ACC112 (cell line): ENCODE measurements around the gene ANKRD60.

ENCODE experiments used
- H2AFZ ChIP-seq: fragments of 200-600 bp; sonication (generic); one replicate; pipeline ENCODE4 v1.6.0; 2017; ENCODE audit warnings: antibody characterized with exemption, low read length; ENCODE audit not compliant: unreplicated experiment
- H3K27ac ChIP-seq: fragments of 200-600 bp; sonication (generic); 2 replicates; pipeline ENCODE4 v1.5.1; 2014; ENCODE audit warnings: low read depth, mild to moderate bottlenecking, antibody characterized with exemption, low read length, moderate library complexity
- H3K27me3 ChIP-seq: fragments of 200-600 bp; sonication (generic); 2 replicates; pipeline ENCODE4 v1.6.1; 2014; ENCODE audit warnings: mild to moderate bottlenecking, antibody characterized with exemption, low read length, moderate library complexity, mixed read lengths; ENCODE audit not compliant: insufficient read depth
- H3K36me3 ChIP-seq: fragments of 200-600 bp; sonication (generic); 2 replicates; pipeline ENCODE4 v1.6.1; 2016; ENCODE audit warnings: mild to moderate bottlenecking, antibody characterized with exemption, low read length, moderate library complexity, mixed read lengths; ENCODE audit not compliant: insufficient read depth
- H3K4me1 ChIP-seq: fragments of 200-600 bp; sonication (generic); one replicate; pipeline ENCODE4 v1.6.1; 2016; ENCODE audit warnings: low read length, mixed read lengths; ENCODE audit not compliant: insufficient read depth, unreplicated experiment, control insufficient read depth
- H3K4me3 ChIP-seq: fragments of 200-600 bp; sonication (generic); 2 replicates; pipeline ENCODE4 v1.5.1; 2014; ENCODE audit warnings: mild to moderate bottlenecking, low read depth, low read length
- H3K79me2 ChIP-seq: fragments of 200-600 bp; sonication (generic); one replicate; pipeline ENCODE4 v1.6.0; 2016; ENCODE audit warnings: low read length; ENCODE audit not compliant: control insufficient read depth, unreplicated experiment, insufficient read depth

Gene ANKRD60

DNA sequence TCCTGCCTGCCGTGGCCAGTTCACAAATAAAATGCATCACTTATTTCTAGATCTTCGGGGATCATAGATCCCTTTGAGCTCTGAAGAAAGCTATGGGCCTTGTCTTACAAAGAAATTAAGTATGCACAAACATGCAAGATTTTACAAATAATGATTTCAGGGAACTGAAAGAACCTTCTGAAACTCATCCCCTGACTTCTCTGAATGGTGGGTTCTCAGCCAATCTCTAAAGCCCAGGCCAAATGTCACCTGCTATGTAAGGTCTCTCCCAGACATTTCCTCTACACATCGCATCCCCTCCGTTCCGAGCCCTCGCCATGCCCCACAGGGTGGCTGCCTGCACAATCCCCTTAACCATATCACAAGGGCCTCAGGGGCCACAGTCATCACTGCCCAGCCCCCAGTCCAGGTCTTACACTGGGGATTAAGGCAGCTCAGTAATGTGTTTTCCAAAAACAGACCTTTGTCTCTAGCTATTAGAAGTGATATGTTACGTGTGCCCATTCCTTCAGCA, 16.1 kb upstream of the ANKRD60 start:
- H3K27ac ChIP-seq = no peak overlapping the region
- H3K36me3 ChIP-seq = peaks cover 25% of the 10 kb centered on the region
- H3K79me2 ChIP-seq = no peaks in the 10 kb centered on the region
- H3K4me3 ChIP-seq = no peak overlapping the region
- H2AFZ ChIP-seq = no peak overlapping the region
- H3K4me1 ChIP-seq = no peaks in the 10 kb centered on the region
- H3K27me3 ChIP-seq = no peaks in the 10 kb centered on the region

DNA sequence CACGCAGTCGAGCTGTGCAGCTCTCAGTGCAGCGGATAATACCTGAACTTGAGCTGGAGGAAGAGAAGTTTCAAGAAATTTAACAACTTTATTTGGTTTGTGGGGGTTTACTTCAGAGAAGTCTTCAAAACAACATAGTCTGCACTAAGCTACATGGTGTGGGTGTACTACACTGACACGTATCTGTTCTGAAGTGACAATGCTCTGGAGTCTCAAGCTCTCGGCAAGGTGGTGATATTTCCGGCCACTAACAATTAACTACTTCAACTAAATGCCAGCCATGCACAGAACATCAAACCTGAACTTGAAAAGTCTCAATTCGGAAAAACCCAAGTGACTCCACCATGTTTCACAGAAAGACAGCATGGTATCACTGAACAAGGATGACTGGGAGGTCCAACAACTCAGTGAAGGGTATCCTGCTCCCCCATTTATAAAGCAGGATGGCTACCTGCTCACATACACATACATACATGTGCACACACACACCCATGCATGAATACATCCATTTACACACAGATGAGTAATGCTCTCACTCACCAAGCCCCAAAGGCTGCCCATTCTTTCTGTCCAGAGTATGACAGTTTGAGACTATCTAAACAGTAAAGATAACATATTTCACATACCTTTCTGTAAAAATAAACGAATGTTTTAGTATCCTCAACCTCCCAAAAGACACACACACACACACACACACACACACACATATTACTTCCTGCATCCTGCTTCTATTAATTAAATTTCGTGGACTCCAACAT, 15.4 kb upstream of the ANKRD60 start:
- H2AFZ ChIP-seq = no peak overlapping the region
- H3K36me3 ChIP-seq = peaks cover 25% of the 10 kb centered on the region
- no peaks in the 10 kb centered on the region for H3K79me2 ChIP-seq
- no peak overlapping the region for H3K27ac ChIP-seq
- peaks cover 5% of the 10 kb centered on the region for H3K4me1 ChIP-seq
- H3K27me3 ChIP-seq = no peaks in the 10 kb centered on the region
- H3K4me3 ChIP-seq = no peak overlapping the region

DNA sequence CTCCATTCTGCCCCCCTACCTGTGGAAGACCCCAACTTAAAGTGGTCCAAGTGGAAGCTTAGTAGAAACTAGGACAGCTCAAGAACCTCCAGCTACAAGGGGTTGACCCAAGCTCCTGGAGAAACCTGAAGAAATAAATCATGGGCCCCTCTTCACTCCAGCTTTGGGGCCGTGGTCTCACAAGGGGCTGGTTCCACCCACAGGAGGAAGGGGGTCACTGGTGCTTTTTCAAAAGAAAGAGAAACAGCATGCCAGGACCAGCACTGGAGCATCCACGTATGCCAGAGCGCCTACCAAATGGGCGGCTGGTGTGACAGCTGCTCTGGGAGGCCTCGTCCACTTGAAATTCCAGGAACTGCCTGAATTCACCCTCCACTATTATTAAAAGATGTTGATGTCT, 14.4 kb upstream of the ANKRD60 start:
- no peaks in the 10 kb centered on the region for H3K27me3 ChIP-seq
- peaks cover 11% of the 10 kb centered on the region for H3K4me1 ChIP-seq
- peaks cover 25% of the 10 kb centered on the region for H3K36me3 ChIP-seq
- H3K27ac ChIP-seq = no peak overlapping the region
- no peak overlapping the region for H2AFZ ChIP-seq
- H3K4me3 ChIP-seq = no peak overlapping the region
- H3K79me2 ChIP-seq = no peaks in the 10 kb centered on the region

DNA sequence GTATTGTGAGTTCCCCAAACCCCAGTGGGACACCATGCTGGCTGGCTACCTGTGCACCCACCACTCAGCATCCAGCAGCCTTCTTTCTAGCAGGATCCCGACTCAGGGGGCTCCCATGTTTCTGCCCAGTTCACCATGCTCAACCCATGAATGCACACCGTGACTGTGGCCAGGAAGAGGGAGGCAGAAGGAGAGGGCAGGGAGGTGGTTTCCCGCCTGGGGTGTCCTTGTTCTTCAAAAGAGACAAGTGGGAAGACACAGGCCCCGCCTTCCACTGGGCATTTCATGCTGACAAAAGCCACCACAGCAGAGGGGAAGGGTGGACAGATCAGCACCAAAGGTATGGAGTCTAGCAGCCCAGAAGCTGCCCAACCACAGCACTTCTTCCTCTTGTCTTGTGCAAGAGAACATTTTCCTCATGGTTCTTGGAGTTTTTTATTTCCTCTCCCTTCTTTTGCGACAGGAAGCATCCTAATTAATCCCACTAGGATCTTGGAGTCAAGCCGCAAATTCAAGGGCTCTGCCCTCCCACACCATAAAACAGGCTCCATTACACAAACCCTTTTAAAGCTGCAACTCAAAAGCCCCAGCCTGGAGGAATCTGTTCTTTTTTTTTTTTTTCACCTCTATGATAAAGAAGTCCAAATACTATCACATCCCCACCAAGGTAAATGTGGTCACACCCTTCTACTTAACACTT, 13.5 kb upstream of the ANKRD60 start:
- no peak overlapping the region for H3K4me3 ChIP-seq
- H3K27me3 ChIP-seq = no peaks in the 10 kb centered on the region
- no peaks in the 10 kb centered on the region for H3K79me2 ChIP-seq
- H2AFZ ChIP-seq = no peak overlapping the region
- H3K36me3 ChIP-seq = peaks cover 20% of the 10 kb centered on the region
- H3K27ac ChIP-seq = no peak overlapping the region
- H3K4me1 ChIP-seq = peaks cover 16% of the 10 kb centered on the region

DNA sequence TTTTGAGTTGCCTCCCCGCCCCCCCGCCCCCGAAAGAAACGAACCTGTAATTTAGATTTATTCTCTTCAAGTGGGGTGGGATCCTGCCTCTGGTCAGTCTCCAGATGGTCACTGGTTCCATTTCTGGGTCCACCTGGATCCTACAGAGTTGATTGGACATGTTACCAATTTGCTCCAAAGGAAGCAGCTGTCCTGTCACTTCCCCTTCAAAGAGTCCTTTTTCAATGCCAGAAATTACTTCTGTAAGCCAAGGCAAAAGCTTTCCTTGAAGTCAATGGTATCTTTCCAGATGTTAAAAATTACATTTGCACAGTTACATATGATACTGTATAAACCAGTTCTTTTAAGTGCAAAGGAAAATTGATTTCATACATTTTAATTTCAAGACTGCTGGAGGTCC, 12.0 kb upstream of the ANKRD60 start:
- no peak overlapping the region for H2AFZ ChIP-seq
- no peaks in the 10 kb centered on the region for H3K79me2 ChIP-seq
- H3K27ac ChIP-seq = no peak overlapping the region
- peaks cover 16% of the 10 kb centered on the region for H3K36me3 ChIP-seq
- peaks cover 16% of the 10 kb centered on the region for H3K4me1 ChIP-seq
- no peak overlapping the region for H3K4me3 ChIP-seq
- no peaks in the 10 kb centered on the region for H3K27me3 ChIP-seq

DNA sequence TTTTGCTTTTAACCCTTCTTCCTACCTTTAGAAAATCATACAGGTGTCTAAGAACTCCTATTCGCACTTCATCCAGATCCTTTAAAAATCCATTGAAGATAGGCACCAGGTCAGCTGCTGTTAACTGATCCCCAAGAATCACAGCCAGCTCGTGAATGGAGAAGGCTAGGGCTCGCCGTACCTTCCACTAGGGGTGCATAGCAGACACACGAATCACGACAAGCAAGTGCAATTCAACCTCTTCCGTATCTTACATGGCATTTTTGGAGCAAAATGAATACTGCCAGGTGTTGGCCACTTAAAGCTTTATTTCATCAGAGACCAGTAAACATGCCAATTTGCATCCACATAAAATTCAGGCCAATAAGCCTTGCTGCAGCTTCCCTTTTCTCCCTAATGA, 10.8 kb upstream of the ANKRD60 start:
- no peak overlapping the region for H3K27ac ChIP-seq
- H3K36me3 ChIP-seq = peaks cover 17% of the 10 kb centered on the region
- no peak overlapping the region for H2AFZ ChIP-seq
- no peaks in the 10 kb centered on the region for H3K79me2 ChIP-seq
- no peak overlapping the region for H3K4me3 ChIP-seq
- no peaks in the 10 kb centered on the region for H3K27me3 ChIP-seq
- H3K4me1 ChIP-seq = peaks cover 16% of the 10 kb centered on the region

DNA sequence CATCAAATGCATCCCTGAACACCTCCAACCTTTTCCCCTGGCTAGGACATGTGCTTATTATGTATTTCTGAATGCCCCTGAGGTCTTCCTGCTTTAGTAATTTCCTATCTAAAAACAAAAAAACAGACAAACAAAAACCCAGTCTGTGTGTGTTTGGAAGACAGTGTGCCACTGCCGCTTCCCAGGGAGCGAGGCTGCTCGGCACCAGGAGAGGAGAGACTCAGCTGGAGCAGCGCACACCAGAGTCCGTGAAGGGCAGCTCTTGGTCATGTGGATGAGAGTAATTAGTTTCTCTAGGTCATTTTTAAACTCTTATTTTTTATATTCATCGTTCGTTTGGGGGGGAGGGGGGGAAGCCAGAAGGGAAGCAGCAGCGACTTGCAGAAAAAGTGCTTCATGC, 10.0 kb upstream of the ANKRD60 start:
- Histone ChIP-seq H3K36me3 (peaks cover 12% of the 10 kb centered on the region), H3K4me1 (peaks cover 16% of the 10 kb centered on the region), H3K27ac (peak overlapping the region; percentile 75), H2AFZ (no peak overlapping the region), H3K4me3 (peak overlapping the region; percentile 82), H3K27me3 (no peaks in the 10 kb centered on the region), H3K79me2 (no peaks in the 10 kb centered on the region)

DNA sequence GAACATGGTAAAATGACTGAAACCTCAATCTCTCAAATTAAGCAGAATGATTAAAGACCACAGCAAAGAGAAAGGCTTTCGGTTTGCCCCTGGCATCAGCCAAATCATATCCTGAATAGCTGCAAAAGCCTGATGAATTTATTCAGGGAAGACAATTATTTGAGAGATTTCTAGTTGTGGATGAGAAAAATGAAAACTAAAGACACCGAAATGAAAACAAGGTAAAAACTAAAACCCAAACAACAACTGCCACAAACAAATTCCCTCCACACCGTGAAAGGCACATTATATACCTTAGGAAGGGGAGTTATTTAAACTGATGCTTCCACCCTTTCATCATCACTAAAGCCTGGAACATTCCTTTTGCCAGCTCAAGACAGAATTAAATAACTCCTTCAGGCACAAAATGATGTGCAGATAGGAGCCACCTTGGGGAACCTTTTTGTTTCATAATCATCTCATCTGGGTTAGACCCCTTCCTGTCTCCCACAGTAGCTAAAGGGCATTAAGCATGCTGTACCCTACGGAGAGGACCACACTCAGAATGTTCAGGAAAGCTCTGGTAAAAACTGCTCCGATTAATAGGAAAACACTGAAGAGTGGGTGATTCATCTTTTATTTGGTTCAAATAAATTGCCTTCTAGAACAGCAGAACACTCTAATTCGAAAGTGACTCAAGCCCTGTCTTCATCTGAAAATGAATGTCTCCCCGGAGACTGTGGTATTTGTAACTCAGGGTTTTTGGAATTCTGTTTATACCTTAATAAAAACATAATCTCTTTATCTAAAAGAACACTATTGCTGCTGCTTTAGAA, 9.1 kb upstream of the ANKRD60 start:
- no peaks in the 10 kb centered on the region for H3K27me3 ChIP-seq
- H3K27ac ChIP-seq = peak overlapping the region; percentile 75
- peaks cover 16% of the 10 kb centered on the region for H3K4me1 ChIP-seq
- H3K79me2 ChIP-seq = no peaks in the 10 kb centered on the region
- no peak overlapping the region for H2AFZ ChIP-seq
- H3K4me3 ChIP-seq = peak overlapping the region; percentile 82
- H3K36me3 ChIP-seq = peaks cover 4% of the 10 kb centered on the region; the same call in 1 of the 2 replicates

DNA sequence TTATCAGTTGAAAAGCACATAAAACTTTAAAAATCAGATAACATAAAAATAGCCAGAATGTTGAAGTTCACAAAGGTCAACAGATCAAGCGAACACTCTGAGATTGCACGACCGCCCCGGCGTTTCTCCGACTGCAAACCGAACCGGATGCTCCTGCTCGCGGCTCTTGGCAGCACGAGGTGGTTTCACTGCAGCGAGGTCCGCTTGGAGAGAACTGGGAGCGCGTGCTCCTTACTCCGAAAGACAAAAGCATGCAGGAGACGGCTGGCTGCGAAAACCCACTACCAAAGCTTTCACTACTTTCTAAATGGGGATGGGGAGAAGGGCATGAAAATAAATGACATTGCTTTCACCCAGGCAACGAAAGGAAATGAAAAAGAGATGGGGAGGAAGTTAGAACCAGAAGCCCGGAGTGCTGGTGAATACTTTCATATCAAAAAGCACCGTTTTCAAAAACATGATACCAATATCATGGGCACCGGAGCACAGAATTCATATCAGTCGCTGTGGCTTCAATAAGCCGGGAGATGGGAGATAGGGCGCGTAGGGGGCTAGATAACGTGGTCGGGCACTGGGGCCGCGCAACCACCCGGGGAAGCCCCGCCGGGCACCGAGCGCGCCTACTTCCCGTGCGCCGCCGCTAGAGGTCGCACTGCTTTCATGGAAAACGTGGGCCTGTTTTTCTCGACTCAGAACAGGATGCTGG, 8.3 kb upstream of the ANKRD60 start:
- Histone ChIP-seq H3K36me3 (peaks cover 4% of the 10 kb centered on the region; the same call in 1 of the 2 replicates), H3K4me1 (peaks cover 16% of the 10 kb centered on the region), H3K79me2 (no peaks in the 10 kb centered on the region), H3K4me3 (peak overlapping the region; percentile 82), H3K27ac (peak overlapping the region; percentile 75), H2AFZ (peak overlapping the region; percentile 89), H3K27me3 (no peaks in the 10 kb centered on the region)

DNA sequence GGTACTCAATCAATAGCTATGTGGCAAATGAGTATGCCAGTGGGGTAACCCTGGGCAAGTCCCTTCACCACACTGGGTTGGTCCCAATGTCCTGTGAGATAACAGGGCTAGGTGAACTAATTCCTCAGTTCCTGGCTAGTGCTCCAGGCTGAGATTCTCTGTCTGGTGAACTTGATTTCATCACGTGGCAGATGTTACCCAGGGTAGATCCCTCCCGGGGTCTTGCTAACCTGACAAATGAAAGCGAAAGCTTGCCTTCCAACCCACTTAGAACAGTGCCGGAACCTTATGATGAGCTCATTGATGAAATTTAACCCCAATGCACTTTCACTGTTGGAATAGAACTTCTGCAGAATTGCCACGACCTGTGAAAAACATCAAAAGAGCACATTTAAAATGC, 6.6 kb upstream of the ANKRD60 start:
- H3K79me2 ChIP-seq = no peaks in the 10 kb centered on the region
- no peaks in the 10 kb centered on the region for H3K27me3 ChIP-seq
- peaks cover 4% of the 10 kb centered on the region; the same call in 1 of the 2 replicates for H3K36me3 ChIP-seq
- no peak overlapping the region for H3K4me3 ChIP-seq
- H3K27ac ChIP-seq = no peak overlapping the region
- no peak overlapping the region for H2AFZ ChIP-seq
- H3K4me1 ChIP-seq = peaks cover 16% of the 10 kb centered on the region
